GM12864 (cell line): Measurements from ENCODE around the gene LRRC4.

ENCODE experiments used
- DNase-seq: peaks from one replicate; pipeline ENCODE4 v3.0.0-alpha.2; 2011; ENCODE audit warnings: low read depth
- H3K4me3 ChIP-seq: 2 replicates; pipeline ENCODE4 v1.5.1; 2011; ENCODE audit warnings: mild to moderate bottlenecking, low read depth, low read length, control low read depth
- CTCF ChIP-seq: IDR thresholded peaks from 2 replicates; pipeline ENCODE4 v1.5.1; 2011; ENCODE audit warnings: low read depth, mild to moderate bottlenecking, moderate library complexity, low read length, control low read depth, inconsistent platforms; ENCODE audit errors: missing control alignments

LRRC4 gene

DNA sequence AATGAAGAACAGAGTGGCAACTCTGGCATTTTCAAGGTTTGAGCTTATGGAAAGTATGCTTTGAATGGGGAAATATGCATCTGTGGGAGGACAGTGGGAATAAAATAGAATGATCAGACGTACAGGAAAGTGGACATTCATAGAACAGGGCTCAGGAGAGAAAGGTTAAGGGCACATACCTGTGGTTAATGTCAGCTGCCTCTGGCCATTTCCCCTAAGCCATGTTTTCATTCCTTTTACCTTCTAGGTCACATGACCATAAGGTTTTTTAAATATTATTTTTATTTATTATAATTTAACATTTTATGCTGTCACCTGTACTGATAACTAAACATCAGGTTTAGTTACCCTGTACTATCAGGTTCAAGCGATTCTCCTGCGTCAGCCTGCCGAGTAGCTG is 52.8 kb downstream of the LRRC4 start:
- DNase-seq, result no peak
- no peak for TF ChIP-seq CTCF
- H3K4me3 ChIP-seq, result no peak overlapping the region
